HepG2 (cell line): ENCODE data around the gene ZFPM1. TPM values are rescaled to one million over a fixed set of nuclear protein-coding genes. Genes with fewer than 3 reads are reported as not detected.
A peak's percentile ranks its signal among the peaks of the same experiment; 100 is the strongest.

Experiments
- ATAC-seq: fragments of 200-7000 bp; cut with Tn5 transposase; 3 replicates; pipeline ENCODE4 v1.9.1; 2020; ENCODE audit warnings: mild to moderate bottlenecking, moderate library complexity
- BruUV-seq: library from RNA; stranded (reverse); fragments of 400-500 nt; replicated peaks from 2 replicates; lab custom pipeline; 2021; lab: Mats Ljungman, UMichigan
- CTCF ChIA-PET: fragments of 300-600 bp; formaldehyde crosslinking; extraction: SDS; loops from one replicate; lab custom pipeline; 2021; ENCODE audit warnings: low total read pairs, inconsistent platforms, low intra/inter-chr PET ratio; lab: Yijun Ruan, JAX
- POLR2A ChIA-PET: fragments of 350-600 bp; sonication (Branson Sonifier 250); formaldehyde crosslinking; loops from one replicate; lab custom pipeline; 2020; ENCODE audit warnings: antibody characterized with exemption, inconsistent platforms; lab: Yijun Ruan, JAX
- DNase-seq: peaks from one replicate; pipeline ENCODE4 v3.0.0-alpha.2; 2015; ENCODE audit warnings: low spot score
- FAIRE-seq: peaks from 3 replicates; lab custom pipeline; 2011; peaks lifted over from hg19 to GRCh38; lab: Jason Lieb, UNC
- H2AFZ ChIP-seq: one replicate; pipeline ENCODE4 v1.6.1; 2011; ENCODE audit warnings: low read length, inconsistent platforms
- H3K27ac ChIP-seq: fragments of 300-600 bp; 3 replicates; pipeline ENCODE4 v1.8.0; 2011; ENCODE audit warnings: mixed run types, mild to moderate bottlenecking, mixed read lengths, low read length, inconsistent platforms; ENCODE audit not compliant: insufficient read depth; ENCODE audit errors: extremely low read length
- H3K27me3 ChIP-seq, 2 experiments: fragments of 200-600 bp in 1 of 2; 2 replicates in 1 of 2; 3 replicates in 1 of 2; pipeline versions ENCODE4 v1.6.0 to v1.8.0; 2011; ENCODE audit warnings: low read length in 2 of 2, mild to moderate bottlenecking in 2 of 2, moderate library complexity in 2 of 2, inconsistent platforms in 1 of 2; ENCODE audit not compliant: insufficient read depth in 2 of 2, control insufficient read depth in 1 of 2
- H3K36me3 ChIP-seq, 2 experiments: fragments of 200-600 bp in 1 of 2; replicated peaks in 1 of 2; 2 replicates in 1 of 2; 3 replicates in 1 of 2; pipeline versions ENCODE4 v1.5.1 to v1.8.0; 2011; ENCODE audit warnings: low read length in 2 of 2, inconsistent platforms in 1 of 2; ENCODE audit not compliant: insufficient read depth in 2 of 2, control insufficient read depth in 1 of 2
- H3K4me1 ChIP-seq: 2 replicates; pipeline ENCODE4 v1.5.1; 2012; ENCODE audit warnings: low read length, inconsistent platforms; ENCODE audit not compliant: insufficient read depth
- H3K4me2 ChIP-seq: 2 replicates; pipeline ENCODE4 v1.6.0; 2011; ENCODE audit warnings: low read depth, low read length, inconsistent platforms
- H3K4me3 ChIP-seq, 3 experiments: fragments of 200-600 bp in 1 of 3; sonication (generic), shearing (Covaris generic) in 1 of 3; replicated peaks in 1 of 3; 2 replicates each; pipeline ENCODE4 v1.5.1; 2011 to 2016; ENCODE audit warnings: low read length in 3 of 3, inconsistent platforms in 2 of 3, low read depth in 2 of 3, mild to moderate bottlenecking in 2 of 3, control low read depth in 1 of 3, mixed read lengths in 1 of 3; ENCODE audit not compliant: insufficient read depth in 1 of 3
- H3K79me2 ChIP-seq: one replicate; pipeline ENCODE4 v1.6.1; 2011; ENCODE audit warnings: low read length, inconsistent platforms; ENCODE audit not compliant: insufficient read depth
- H3K9ac ChIP-seq: 2 replicates; pipeline ENCODE4 v1.6.0; 2011; ENCODE audit warnings: mild to moderate bottlenecking, low read depth, low read length, inconsistent platforms; ENCODE audit not compliant: insufficient read depth
- H3K9me3 ChIP-seq: 2 replicates; pipeline ENCODE4 v1.5.1; 2012; ENCODE audit warnings: mild to moderate bottlenecking, low read length
- H4K20me1 ChIP-seq: 2 replicates; pipeline ENCODE4 v1.6.0; 2011; ENCODE audit warnings: inconsistent platforms, mild to moderate bottlenecking, low read length, moderate library complexity; ENCODE audit not compliant: insufficient read depth
- CBFB ChIP-seq: sonication (generic); formaldehyde crosslinking; IDR thresholded peaks from 2 replicates; pipeline ENCODE4 v1.4.0; 2020; ENCODE audit warnings: missing genetic modification reagents
- CHD4 ChIP-seq: fragments of 200-600 bp; sonication (generic); IDR thresholded peaks from 2 replicates; pipeline ENCODE4 v1.7.0; 2017; ENCODE audit warnings: mild to moderate bottlenecking, low read length, borderline replicate concordance
- CREM ChIP-seq, 2 experiments: sonication (generic) in 1 of 2; formaldehyde crosslinking in 1 of 2; IDR thresholded peaks; 2 replicates each; pipeline versions ENCODE4 v1.4.0 to v1.6.1; 2016 to 2020; ENCODE audit warnings: antibody characterized with exemption in 1 of 2, mild to moderate bottlenecking in 1 of 2, missing genetic modification reagents in 1 of 2
- CSRNP1 ChIP-seq: sonication (generic); formaldehyde crosslinking; IDR thresholded peaks from 2 replicates; pipeline ENCODE4 v1.8.1; 2023; ENCODE audit warnings: mild to moderate bottlenecking, missing genetic modification reagents
- GZF1 ChIP-seq: sonication (generic); formaldehyde crosslinking; IDR thresholded peaks from 2 replicates; pipeline ENCODE4 v1.5.1; 2020; ENCODE audit warnings: mild to moderate bottlenecking, missing genetic modification reagents
- ISL2 ChIP-seq: sonication (generic); formaldehyde crosslinking; IDR thresholded peaks from 2 replicates; pipeline ENCODE4 v1.5.0; 2020; ENCODE audit warnings: missing genetic modification reagents
- MAZ ChIP-seq, 2 experiments: sonication (generic) in 1 of 2; formaldehyde crosslinking in 1 of 2; IDR thresholded peaks; 2 replicates each; pipeline versions ENCODE4 v1.5.0 to v1.6.1; 2012 to 2020; ENCODE audit warnings: low read depth in 2 of 2, mild to moderate bottlenecking in 2 of 2, borderline replicate concordance in 1 of 2, improper control_type of control experiment in 1 of 2, low read length in 1 of 2, missing genetic modification reagents in 1 of 2, moderate library complexity in 1 of 2
- MYPOP ChIP-seq: sonication (generic); formaldehyde crosslinking; IDR thresholded peaks from 2 replicates; pipeline ENCODE4 v1.8.1; 2023; ENCODE audit warnings: mild to moderate bottlenecking, moderate library complexity, missing genetic modification reagents
- NR1H2 ChIP-seq: sonication (generic); formaldehyde crosslinking; IDR thresholded peaks from 2 replicates; pipeline ENCODE4 v1.8.1; 2022; ENCODE audit warnings: low read depth, missing genetic modification reagents, borderline replicate concordance
- PAX8 ChIP-seq: sonication (generic); formaldehyde crosslinking; IDR thresholded peaks from 2 replicates; pipeline ENCODE4 v1.8.0; 2022; ENCODE audit warnings: mild to moderate bottlenecking, missing genetic modification reagents, borderline replicate concordance
- SAFB2 ChIP-seq: sonication (generic); formaldehyde crosslinking; IDR thresholded peaks from 2 replicates; pipeline ENCODE4 v1.5.1; 2020; ENCODE audit warnings: missing genetic modification reagents, low read depth, mild to moderate bottlenecking, borderline replicate concordance
- SNAI1 ChIP-seq: sonication (generic); formaldehyde crosslinking; IDR thresholded peaks from 2 replicates; pipeline ENCODE4 v1.5.0; 2020; ENCODE audit warnings: mild to moderate bottlenecking, missing genetic modification reagents, borderline replicate concordance
- ZFAT ChIP-seq: sonication (generic); formaldehyde crosslinking; conservative IDR thresholded peaks from 2 replicates; pipeline ENCODE4 v1.8.1; 2023; ENCODE audit warnings: missing genetic modification reagents, inconsistent platforms
- ZFX ChIP-seq: sonication (generic); formaldehyde crosslinking; IDR thresholded peaks from 2 replicates; pipeline ENCODE4 v1.4.0; 2020; ENCODE audit warnings: mild to moderate bottlenecking, low read depth, missing genetic modification reagents, moderate library complexity
- ZNF17 ChIP-seq: sonication (generic); formaldehyde crosslinking; IDR thresholded peaks from 2 replicates; pipeline ENCODE4 v1.5.0; 2020; ENCODE audit warnings: mild to moderate bottlenecking, missing genetic modification reagents
- ZNF335 ChIP-seq: sonication (generic); formaldehyde crosslinking; IDR thresholded peaks from 2 replicates; pipeline ENCODE4 v1.4.0; 2020; ENCODE audit warnings: missing genetic modification reagents
- ZNF432 ChIP-seq: sonication (generic); formaldehyde crosslinking; IDR thresholded peaks from 2 replicates; pipeline ENCODE4 v1.5.0; 2020; ENCODE audit warnings: missing genetic modification reagents, mild to moderate bottlenecking, borderline replicate concordance
- ZNF441 ChIP-seq: sonication (generic); formaldehyde crosslinking; IDR thresholded peaks from 2 replicates; pipeline ENCODE4 v1.7.0; 2021; ENCODE audit warnings: missing genetic modification reagents, borderline replicate concordance
- ZNF879 ChIP-seq: sonication (generic); formaldehyde crosslinking; IDR thresholded peaks from 2 replicates; pipeline ENCODE4 v1.8.1; 2023; ENCODE audit warnings: missing genetic modification reagents
- WGBS: methylation state at CpG from one replicate; pipeline ENCODE4 v1.1.6; 2017; ENCODE audit warnings: low lambda C conversion rate; 5-methylcytosine and 5-hydroxymethylcytosine counted together
- in situ Hi-C: cut with HindIII; loops from 2 replicates; pipeline ENCODE4 v1.10.0; 2017; ENCODE audit warnings: low pct_unique_long_range_greater_than_20kb; ENCODE audit not compliant: extremely low pct_ligation_motif_present
- intact Hi-C: fragments of 100-400 bp; cut with micrococcal nuclease; formaldehyde crosslinking; loops from one replicate; pipeline ENCODE4 v1.10.0; 2022; ENCODE audit not compliant: unreplicated experiment
- polyA plus RNA-seq, 8 experiments: library from polyadenylated mRNA; depleted of rRNA in 3 of 8; stranded (reverse) in 7 of 8; unstranded in 1 of 8; fragments of >200 nt; fragmentation: Illumina TruSeq in 4 of 8; extraction: Trizol in 4 of 8; gene quantifications; 2 replicates each; pipeline versions ENCODE4 v1.2.1 to v1.2.3, GENCODE V29; 2011 to 2016; ENCODE audit warnings: low read depth in 4 of 8, missing spikeins in 1 of 8, mixed read lengths in 1 of 8; ENCODE audit not compliant: insufficient read depth in 1 of 8
- total RNA-seq, 5 experiments: library from RNA; depleted of rRNA; stranded (reverse); fragments of >200 nt; fragmentation: Illumina TruSeq; extraction: Trizol; gene quantifications; 2 replicates each; pipeline ENCODE4 v1.2.3, GENCODE V29; 2016; ENCODE audit warnings: low read depth in 1 of 5
- TF ChIP-seq, protein P1 (sequence below): sonication (generic); formaldehyde crosslinking; IDR thresholded peaks from 2 replicates; pipeline ENCODE4 v1.5.0; 2020; ENCODE audit warnings: missing genetic modification reagents, mild to moderate bottlenecking, borderline replicate concordance
- TF ChIP-seq, protein P2 (sequence below): IDR thresholded peaks from 2 replicates; pipeline ENCODE4 v1.6.1; 2016; ENCODE audit warnings: mild to moderate bottlenecking, missing biosample characterization, missing genetic modification reagents

The ZFPM1 gene
- total and polyA plus RNA-seq, 2 of the 13 experiments (the other 11 are each of a cell fraction or from before 2014, with no cell fraction given), result 1.3 to 3.8 TPM

GRCh38 chr16:88570691-88571092, 117.6 kb downstream of the ZFPM1 start:
- ChIA-PET POLR2A (interaction anchor here (0.7 to 1.8 kb wide), 23 partner anchors 8 to 805 kb away, joined by 3 to 16 read pairs (median 5); partner anchors contain the start of genes BANP, KLHDC4, MVD and ZFPM1), CTCF (no interaction called here)
- peak overlapping the region; percentile 89 for H3K9ac ChIP-seq
- H2AFZ ChIP-seq, result no peak overlapping the region
- no peaks in the 10 kb centered on the region; a peak in 1 of 5 replicates for H3K27me3 ChIP-seq
- in situ Hi-C loops, result no loop called here
- FAIRE-seq, result no peak
- H3K27ac ChIP-seq, result peak overlapping the region; percentile 73
- H3K4me2 ChIP-seq, result peak overlapping the region; percentile 99
- H3K36me3 ChIP-seq, result peaks cover 8 to 34% of the 10 kb centered on the region in 2 experiments
- 2% methylated on average over 12 of the region's 35 CpGs for WGBS
- peak overlapping the region; percentile 92 to 100 (median 93) for H3K4me3 ChIP-seq
- H3K79me2 ChIP-seq, result peaks cover 39% of the 10 kb centered on the region
- ATAC-seq, result peak; percentile 46
- H4K20me1 ChIP-seq, result peaks cover 18% of the 10 kb centered on the region
- intact Hi-C loops, result no loop called here
- no peaks in the 10 kb centered on the region for H3K9me3 ChIP-seq
- no peak for DNase-seq
- peaks cover 28% of the 10 kb centered on the region for H3K4me1 ChIP-seq
- TSS peak; percentile 61 for BruUV-seq
- TF ChIP-seq CBFB, result no peak
- no peak for TF ChIP-seq ZFAT (CRISPR knock-in tag)
- 0 out of 2 replicates have a peak, but pooled peaks have one; percentile 47 for TF ChIP-seq MYPOP
- TF ChIP-seq, protein P1, sequence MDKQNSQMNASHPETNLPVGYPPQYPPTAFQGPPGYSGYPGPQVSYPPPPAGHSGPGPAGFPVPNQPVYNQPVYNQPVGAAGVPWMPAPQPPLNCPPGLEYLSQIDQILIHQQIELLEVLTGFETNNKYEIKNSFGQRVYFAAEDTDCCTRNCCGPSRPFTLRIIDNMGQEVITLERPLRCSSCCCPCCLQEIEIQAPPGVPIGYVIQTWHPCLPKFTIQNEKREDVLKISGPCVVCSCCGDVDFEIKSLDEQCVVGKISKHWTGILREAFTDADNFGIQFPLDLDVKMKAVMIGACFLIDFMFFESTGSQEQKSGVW, result no peak
- 0 out of 2 replicates have a peak, but pooled peaks have one; percentile 1 for TF ChIP-seq PAX8
- no peak for TF ChIP-seq ZNF441 (CRISPR knock-in tag)
- TF ChIP-seq, protein P2, sequence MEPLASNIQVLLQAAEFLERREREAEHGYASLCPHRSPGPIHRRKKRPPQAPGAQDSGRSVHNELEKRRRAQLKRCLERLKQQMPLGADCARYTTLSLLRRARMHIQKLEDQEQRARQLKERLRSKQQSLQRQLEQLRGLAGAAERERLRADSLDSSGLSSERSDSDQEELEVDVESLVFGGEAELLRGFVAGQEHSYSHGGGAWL (CRISPR knock-in tag), result no peak
- TF ChIP-seq SNAI1, result no peak
- TF ChIP-seq MAZ (IDR thresholded peaks at IDR 0.05; ENCODE audit: borderline replicate concordance, low read depth, low read length), result no peak
- TF ChIP-seq MAZ (CRISPR knock-in tag; IDR thresholded peaks at IDR 0.05; ENCODE audit: low read depth), result no peak
- no peak for TF ChIP-seq ZNF17 (CRISPR knock-in tag)
- 0 out of 2 replicates have a peak, but pooled peaks have one; percentile 28 for TF ChIP-seq ZNF335 (CRISPR knock-in tag)
- TF ChIP-seq ZNF432 (CRISPR knock-in tag), result no peak
- no peak for TF ChIP-seq NR1H2 (CRISPR knock-in tag)
- no peak for TF ChIP-seq CSRNP1 (CRISPR knock-in tag)
- no peak for TF ChIP-seq CHD4
- TF ChIP-seq CREM (IDR thresholded peaks at IDR 0.05), result no peak
- TF ChIP-seq CREM (CRISPR knock-in tag; IDR thresholded peaks at IDR 0.05), result no peak
- TF ChIP-seq SAFB2 (CRISPR knock-in tag), result no peak
- no peak for TF ChIP-seq ISL2 (CRISPR knock-in tag)
- TF ChIP-seq ZFX (CRISPR knock-in tag), result no peak
- no peak for TF ChIP-seq ZNF879 (CRISPR knock-in tag)
- no peak for TF ChIP-seq GZF1 (CRISPR knock-in tag)
